ENCODE measurements around the gene SYTL3. TPM values are rescaled to one million over a fixed set of nuclear protein-coding genes. Genes with fewer than 3 reads are reported as not detected.

SYTL3 gene
- total and polyA plus RNA-seq, 9 of the 15 experiments (the other 6 are each of a cell fraction or from before 2014, with no cell fraction given), result 0.04 to 0.46 (median 0.17) TPM; not detected in 1

GRCh38 chr6:158715330-158716311 lies 65.8 kb downstream of the SYTL3 start (continued):
- TF ChIP-seq, protein P1, sequence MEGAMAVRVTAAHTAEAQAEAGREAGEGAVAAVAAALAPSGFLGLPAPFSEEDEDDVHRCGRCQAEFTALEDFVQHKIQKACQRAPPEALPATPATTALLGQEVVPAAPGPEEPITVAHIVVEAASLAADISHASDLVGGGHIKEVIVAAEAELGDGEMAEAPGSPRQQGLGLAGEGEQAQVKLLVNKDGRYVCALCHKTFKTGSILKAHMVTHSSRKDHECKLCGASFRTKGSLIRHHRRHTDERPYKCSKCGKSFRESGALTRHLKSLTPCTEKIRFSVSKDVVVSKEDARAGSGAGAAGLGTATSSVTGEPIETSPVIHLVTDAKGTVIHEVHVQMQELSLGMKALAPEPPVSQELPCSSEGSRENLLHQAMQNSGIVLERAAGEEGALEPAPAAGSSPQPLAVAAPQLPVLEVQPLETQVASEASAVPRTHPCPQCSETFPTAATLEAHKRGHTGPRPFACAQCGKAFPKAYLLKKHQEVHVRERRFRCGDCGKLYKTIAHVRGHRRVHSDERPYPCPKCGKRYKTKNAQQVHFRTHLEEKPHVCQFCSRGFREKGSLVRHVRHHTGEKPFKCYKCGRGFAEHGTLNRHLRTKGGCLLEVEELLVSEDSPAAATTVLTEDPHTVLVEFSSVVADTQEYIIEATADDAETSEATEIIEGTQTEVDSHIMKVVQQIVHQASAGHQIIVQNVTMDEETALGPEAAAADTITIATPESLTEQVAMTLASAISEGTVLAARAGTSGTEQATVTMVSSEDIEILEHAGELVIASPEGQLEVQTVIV (CRISPR knock-in tag; IDR thresholded peaks at IDR 0.05; ENCODE audit: borderline replicate concordance), result no peak
- TF ChIP-seq, protein P2, sequence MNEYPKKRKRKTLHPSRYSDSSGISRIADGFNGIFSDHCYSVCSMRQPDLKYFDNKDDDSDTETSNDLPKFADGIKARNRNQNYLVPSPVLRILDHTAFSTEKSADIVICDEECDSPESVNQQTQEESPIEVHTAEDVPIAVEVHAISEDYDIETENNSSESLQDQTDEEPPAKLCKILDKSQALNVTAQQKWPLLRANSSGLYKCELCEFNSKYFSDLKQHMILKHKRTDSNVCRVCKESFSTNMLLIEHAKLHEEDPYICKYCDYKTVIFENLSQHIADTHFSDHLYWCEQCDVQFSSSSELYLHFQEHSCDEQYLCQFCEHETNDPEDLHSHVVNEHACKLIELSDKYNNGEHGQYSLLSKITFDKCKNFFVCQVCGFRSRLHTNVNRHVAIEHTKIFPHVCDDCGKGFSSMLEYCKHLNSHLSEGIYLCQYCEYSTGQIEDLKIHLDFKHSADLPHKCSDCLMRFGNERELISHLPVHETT (CRISPR knock-in tag; conservative IDR thresholded peaks at IDR 0.05 in 1 of 2, IDR thresholded peaks at IDR 0.05 in 1 of 2), result no peak
- TF ChIP-seq, protein P3, sequence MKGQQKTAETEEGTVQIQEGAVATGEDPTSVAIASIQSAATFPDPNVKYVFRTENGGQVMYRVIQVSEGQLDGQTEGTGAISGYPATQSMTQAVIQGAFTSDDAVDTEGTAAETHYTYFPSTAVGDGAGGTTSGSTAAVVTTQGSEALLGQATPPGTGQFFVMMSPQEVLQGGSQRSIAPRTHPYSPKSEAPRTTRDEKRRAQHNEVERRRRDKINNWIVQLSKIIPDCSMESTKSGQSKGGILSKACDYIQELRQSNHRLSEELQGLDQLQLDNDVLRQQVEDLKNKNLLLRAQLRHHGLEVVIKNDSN (CRISPR knock-in tag; IDR thresholded peaks at IDR 0.05), result peak; percentile 87
- TF ChIP-seq E2F6 (IDR thresholded peaks at IDR 0.05; ENCODE audit: borderline replicate concordance in 1 of 2, extremely low read depth in 1 of 2, insufficient read depth in 1 of 2, insufficient read length in 1 of 2, low read depth in 1 of 2, low read length in 1 of 2, poor library complexity in 1 of 2, severe bottlenecking in 1 of 2) (no peak), GABPB1 (CRISPR knock-in tag; IDR thresholded peaks at IDR 0.05) (no peak), TRIM24 (IDR thresholded peaks at IDR 0.05) (no peak), ZBTB9 (CRISPR knock-in tag; IDR thresholded peaks at IDR 0.05) (0 out of 2 replicates have a peak, but pooled peaks have one; percentile 38), SMAD1 (IDR thresholded peaks at IDR 0.05; ENCODE audit: low read depth, low read length, partially characterized antibody) (no peak), CUX1 (CRISPR knock-in tag; IDR thresholded peaks at IDR 0.05) (no peak), ZNF143 (CRISPR knock-in tag; IDR thresholded peaks at IDR 0.05) (no peak), MAFF (IDR thresholded peaks at IDR 0.05; ENCODE audit: low read length) (no peak), CBFA2T2 (conservative IDR thresholded peaks at IDR 0.05) (peak; percentile 40; the same call in 1 of the 2 replicates)

Measured in K562 (cell line).